Smooth muscle cell (in vitro differentiated cells): ENCODE results near the gene NLGN1. TPM values are rescaled to one million over a fixed set of nuclear protein-coding genes. Genes with fewer than 3 reads are reported as not detected.

Experiments used
- DNase-seq: peaks from one replicate; lab custom pipeline; 2025; ENCODE audit not compliant: unreplicated experiment; lab: John Stamatoyannopoulos, UW
- H2AFZ ChIP-seq: fragments of 200-600 bp; sonication (generic); 2 replicates; pipeline ENCODE4 v1.6.0; 2016; ENCODE audit warnings: antibody characterized with exemption, low read depth, mild to moderate bottlenecking
- H3F3A ChIP-seq: fragments of 200-600 bp; sonication (generic); 2 replicates; pipeline ENCODE4 v1.6.0; 2017; ENCODE audit warnings: antibody characterized with exemption, low read depth
- H3K27ac ChIP-seq: fragments of 200-600 bp; sonication (generic); 2 replicates; pipeline ENCODE4 v1.5.1; 2016; ENCODE audit warnings: low read depth, mild to moderate bottlenecking
- H3K27me3 ChIP-seq: fragments of 200-600 bp; sonication (generic); 2 replicates; pipeline ENCODE4 v1.6.1; 2016; ENCODE audit warnings: low read depth, mild to moderate bottlenecking
- H3K36me3 ChIP-seq: fragments of 200-600 bp; sonication (generic); 2 replicates; pipeline ENCODE4 v1.5.1; 2016; ENCODE audit warnings: low read depth
- H3K4me1 ChIP-seq: fragments of 200-600 bp; sonication (generic); 2 replicates; pipeline ENCODE4 v1.5.1; 2016; ENCODE audit warnings: low read depth
- H3K4me2 ChIP-seq: fragments of 200-600 bp; sonication (generic); 2 replicates; pipeline ENCODE4 v1.6.0; 2016; ENCODE audit warnings: mild to moderate bottlenecking
- H3K4me3 ChIP-seq: fragments of 200-600 bp; sonication (generic); 2 replicates; pipeline ENCODE4 v1.5.1; 2016; ENCODE audit warnings: mild to moderate bottlenecking
- H3K79me2 ChIP-seq: fragments of 200-600 bp; sonication (generic); 2 replicates; pipeline ENCODE4 v1.6.0; 2016; ENCODE audit warnings: low read depth, mild to moderate bottlenecking
- H3K9ac ChIP-seq: fragments of 200-600 bp; sonication (generic); 2 replicates; pipeline ENCODE4 v1.6.0; 2016; ENCODE audit warnings: low read depth
- H3K9me3 ChIP-seq: fragments of 200-600 bp; sonication (generic); replicated peaks from 2 replicates; pipeline ENCODE4 v1.5.1; 2016; ENCODE audit warnings: low read depth
- H4K20me1 ChIP-seq: fragments of 200-600 bp; sonication (generic); 2 replicates; pipeline ENCODE4 v1.6.0; 2016; ENCODE audit warnings: low read depth
- CTCF ChIP-seq: fragments of 200-600 bp; sonication (generic); IDR thresholded peaks from 2 replicates; pipeline ENCODE4 v1.5.1; 2017; ENCODE audit warnings: borderline replicate concordance, mild to moderate bottlenecking, antibody characterized with exemption; ENCODE audit not compliant: insufficient read depth, poor library complexity, severe bottlenecking
- WGBS: methylation state at CpG from one replicate; pipeline ENCODE4 v1.1.7; 2016; ENCODE audit warnings: low lambda C conversion rate; 5-methylcytosine and 5-hydroxymethylcytosine counted together
- polyA plus RNA-seq: library from polyadenylated mRNA; unstranded; fragments of >200 nt; fragmentation: Nextera tagmentation; extraction: Ambion mirVana; gene quantifications from 2 replicates; pipeline ENCODE4 v1.2.1, GENCODE V29; 2016
- total RNA-seq: library from RNA; depleted of rRNA; stranded (reverse); fragments of >200 nt; gene quantifications from 2 replicates; pipeline ENCODE4 v1.2.3, GENCODE V29; 2014

NLGN1 gene
- total and polyA plus RNA-seq, 2 experiments from 2014 or later, result 0.04 TPM; not detected in 1

GRCh38 chr3:174325171-174325570 is 927.6 kb downstream of the NLGN1 start:
- Histone ChIP-seq H3K9ac (no peak overlapping the region), H3K4me2 (no peak overlapping the region), H3F3A (no peaks in the 10 kb centered on the region), H3K79me2 (no peaks in the 10 kb centered on the region), H3K4me3 (no peak overlapping the region), H3K9me3 (peaks cover 5% of the 10 kb centered on the region), H3K27me3 (peaks cover 6% of the 10 kb centered on the region), H4K20me1 (no peaks in the 10 kb centered on the region), H3K27ac (no peak overlapping the region), H3K36me3 (no peaks in the 10 kb centered on the region), H3K4me1 (no peaks in the 10 kb centered on the region), H2AFZ (no peak overlapping the region)
- no peak for DNase-seq
- no peak for TF ChIP-seq CTCF
- WGBS, result 97% methylated on average over 3 of the region's 3 CpGs

GRCh38 chr3:174325834-174326700 is 928.5 kb downstream of the NLGN1 start:
- no peak overlapping the region for H3K4me3 ChIP-seq
- H3F3A ChIP-seq, result no peaks in the 10 kb centered on the region
- H2AFZ ChIP-seq, result no peak overlapping the region

GRCh38 chr3:174329321-174329720 is 931.8 kb downstream of the NLGN1 start:
- Histone ChIP-seq H3F3A (no peaks in the 10 kb centered on the region), H3K79me2 (no peaks in the 10 kb centered on the region), H3K4me3 (no peak overlapping the region), H3K9me3 (no peaks in the 10 kb centered on the region), H3K9ac (no peak overlapping the region), H2AFZ (no peak overlapping the region), H3K27me3 (peaks cover 3% of the 10 kb centered on the region), H3K36me3 (no peaks in the 10 kb centered on the region), H3K27ac (no peak overlapping the region), H3K4me2 (no peak overlapping the region), H4K20me1 (no peaks in the 10 kb centered on the region), H3K4me1 (no peaks in the 10 kb centered on the region)
- TF ChIP-seq CTCF, result no peak
- DNase-seq, result no peak
- 90% methylated on average over 3 of the region's 3 CpGs for WGBS

More at GRCh38 chr3:174325834-174326700, 928.5 kb downstream of the NLGN1 start:
- Histone ChIP-seq H3K4me2 (no peak overlapping the region), H3K9me3 (peaks cover 2% of the 10 kb centered on the region), H3K27ac (no peak overlapping the region), H3K4me1 (no peaks in the 10 kb centered on the region), H3K36me3 (no peaks in the 10 kb centered on the region), H3K79me2 (no peaks in the 10 kb centered on the region), H4K20me1 (no peaks in the 10 kb centered on the region), H3K9ac (no peak overlapping the region), H3K27me3 (peaks cover 6% of the 10 kb centered on the region)
- WGBS, result 67% methylated on average over 7 of the region's 7 CpGs
- TF ChIP-seq CTCF, result no peak
- DNase-seq, result no peak

GRCh38 chr3:174330303-174330702 is 932.8 kb downstream of the NLGN1 start:
- Histone ChIP-seq H3F3A (no peaks in the 10 kb centered on the region), H3K27ac (no peak overlapping the region), H3K9ac (no peak overlapping the region), H3K4me1 (no peaks in the 10 kb centered on the region), H4K20me1 (no peaks in the 10 kb centered on the region), H3K36me3 (no peaks in the 10 kb centered on the region), H3K79me2 (no peaks in the 10 kb centered on the region), H2AFZ (no peak overlapping the region), H3K4me2 (no peak overlapping the region), H3K27me3 (no peaks in the 10 kb centered on the region), H3K4me3 (no peak overlapping the region), H3K9me3 (no peaks in the 10 kb centered on the region)
- no peak for DNase-seq
- TF ChIP-seq CTCF, result no peak
